ENCODE results near the gene TAL1.
A peak's percentile ranks its signal among the peaks of the same experiment; 100 is the strongest.

Gene TAL1

DNA sequence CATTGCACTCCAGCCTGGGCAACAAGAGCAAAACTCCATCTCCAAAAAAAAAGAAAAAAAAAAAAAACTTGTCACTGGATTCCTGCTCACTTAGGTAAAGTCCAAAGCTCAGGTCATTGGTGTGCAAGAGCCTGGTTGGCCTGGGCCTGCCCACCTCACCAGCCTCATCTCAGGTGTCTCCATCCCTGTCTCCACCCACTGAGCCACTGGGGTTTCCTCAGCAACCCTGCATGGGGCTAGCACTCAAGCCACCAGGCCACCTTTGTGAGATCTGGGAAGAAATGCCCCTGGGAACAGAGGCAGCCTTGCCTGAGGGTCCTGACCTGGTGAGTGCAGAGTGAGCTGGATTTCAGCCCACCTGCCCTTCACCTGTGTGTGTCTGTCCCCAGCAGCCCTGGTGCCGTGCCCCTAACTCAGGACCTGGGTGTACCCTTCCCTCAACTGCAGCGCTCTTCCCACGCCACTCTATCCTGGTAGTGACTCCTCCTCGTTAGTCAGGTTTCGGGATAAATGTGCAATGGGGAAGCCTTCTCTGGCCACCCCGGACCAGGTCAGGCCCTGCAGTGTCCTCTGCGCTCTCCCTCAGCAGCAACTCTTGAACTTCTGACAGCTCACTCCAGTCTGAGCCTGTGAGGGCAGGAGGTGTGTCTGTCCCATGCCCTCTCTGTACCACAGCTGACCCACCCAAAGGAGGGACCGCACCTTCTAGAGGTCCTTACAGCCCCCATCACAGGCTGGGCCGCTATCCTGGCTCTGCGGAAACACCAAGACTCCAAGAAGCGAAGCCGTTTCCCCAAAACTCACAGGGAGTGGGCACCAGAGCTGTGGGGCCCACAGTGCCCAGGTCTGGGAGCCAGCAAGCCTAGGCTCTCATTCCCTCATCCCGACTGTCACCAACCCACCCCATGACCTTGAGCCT, 45.5 kb downstream of the TAL1 start:
- no peak for DNase-seq

DNA sequence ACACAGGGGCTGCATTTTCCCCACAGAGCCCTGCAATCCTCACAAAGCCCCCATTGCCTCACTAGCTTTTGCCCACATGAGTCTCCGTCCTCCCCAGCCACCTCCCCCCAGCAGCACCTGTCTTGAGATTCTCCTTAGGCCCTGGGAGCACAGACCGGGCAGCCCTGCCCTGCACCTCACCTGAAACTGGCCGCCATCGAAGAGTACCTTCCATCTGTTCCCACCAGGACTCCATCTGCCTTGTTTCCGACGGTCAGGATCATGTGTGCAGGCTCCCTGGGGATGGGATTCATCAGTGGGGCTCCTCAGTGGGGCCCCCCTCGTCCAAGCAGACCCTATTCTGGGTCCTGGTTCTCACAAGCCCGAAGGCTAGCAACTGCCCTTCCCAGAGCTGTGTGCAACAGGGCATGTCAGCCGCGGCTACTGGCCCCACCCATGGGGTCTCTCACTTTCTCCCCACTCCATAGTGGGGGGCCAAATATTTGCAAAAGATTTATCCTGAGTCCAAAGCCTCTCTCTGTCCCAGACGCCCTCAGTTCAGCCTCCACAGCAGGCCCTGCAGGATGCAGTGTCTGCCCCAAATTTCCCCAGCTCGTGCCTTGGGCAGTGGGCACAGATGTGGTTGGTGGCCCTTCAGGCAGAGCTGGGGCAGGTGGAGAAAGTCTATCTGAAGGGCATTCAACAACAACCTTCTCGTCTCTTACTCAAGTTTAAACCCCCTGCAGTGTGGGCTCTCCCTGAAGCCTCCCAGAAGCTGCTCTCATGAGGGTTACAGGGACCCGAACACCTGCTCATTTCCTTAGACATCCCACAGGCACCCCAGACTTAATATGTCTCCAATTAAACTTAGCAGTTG, 47.0 kb downstream of the TAL1 start:
- no peak for DNase-seq

DNA sequence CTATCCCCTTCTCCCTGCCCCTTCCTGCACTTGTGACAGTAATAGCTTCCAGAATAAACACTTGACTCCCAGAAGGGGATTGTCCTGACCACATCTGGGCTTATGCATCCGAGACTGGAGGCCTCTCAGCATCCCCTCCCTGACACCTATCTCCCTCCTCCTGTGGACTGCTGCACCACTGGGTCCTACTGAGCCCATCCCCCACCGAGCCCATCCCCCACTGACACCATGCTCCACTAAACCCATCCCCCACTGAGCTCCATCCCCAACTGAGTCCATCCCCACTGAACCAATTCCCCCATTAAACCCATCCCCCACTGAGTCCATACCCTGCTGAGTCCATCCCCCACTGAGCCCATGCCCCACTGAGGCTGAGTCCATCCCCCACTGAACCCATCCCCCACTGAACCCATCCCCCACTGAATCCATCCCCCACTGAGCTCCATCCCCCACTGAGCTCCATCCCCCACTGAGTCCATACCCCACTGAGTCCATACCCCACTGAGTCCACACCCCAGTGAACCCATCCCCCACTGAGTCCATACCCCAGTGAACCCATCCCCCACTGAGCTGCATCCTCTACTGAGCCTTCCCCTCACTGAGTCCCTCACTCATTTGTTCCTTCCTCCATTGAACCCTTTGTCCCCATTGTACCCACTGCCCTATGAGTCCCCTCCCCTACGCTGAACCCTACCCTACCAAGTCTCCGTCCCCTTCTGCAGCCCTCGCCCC, 47.8 kb downstream of the TAL1 start:
- DNase-seq: no peak

DNA sequence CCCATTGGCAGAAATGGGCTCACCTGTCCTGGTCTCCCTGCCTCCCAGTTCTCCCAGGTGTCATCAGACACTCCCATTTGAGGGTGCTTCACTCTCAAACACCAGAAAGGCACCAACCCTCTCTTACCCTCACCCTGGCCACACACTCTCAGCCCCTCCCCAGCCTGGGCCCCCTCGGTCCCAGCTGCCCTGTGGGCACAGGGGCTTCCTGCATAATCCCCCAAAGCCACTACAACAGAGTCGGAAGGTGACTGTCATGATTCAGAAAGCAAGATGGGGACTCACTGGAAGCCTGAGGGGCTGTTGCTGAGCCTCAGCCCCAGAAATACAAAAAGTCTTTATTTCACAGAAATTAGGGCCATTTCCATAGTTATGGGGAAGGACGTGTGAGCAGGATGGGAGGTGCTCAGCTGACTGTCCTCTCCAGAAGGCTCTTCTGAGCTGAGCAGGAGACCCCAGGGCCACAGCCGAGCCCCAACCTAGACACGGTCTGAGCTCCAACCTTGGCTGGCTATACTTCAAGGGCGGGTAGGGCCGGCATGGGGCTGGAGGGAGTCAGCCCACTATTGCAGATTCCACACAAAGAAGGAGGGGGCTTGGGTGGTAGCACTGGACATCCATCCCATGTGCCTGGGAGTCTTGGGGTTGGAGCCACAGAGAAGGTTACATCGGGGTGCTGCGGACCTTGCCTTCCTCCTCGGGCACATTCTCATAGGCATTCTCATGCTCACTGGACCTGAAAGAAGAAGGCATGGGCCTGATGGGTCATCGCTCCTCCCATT, 48.5 kb downstream of the TAL1 start:
- no peak for DNase-seq

DNA sequence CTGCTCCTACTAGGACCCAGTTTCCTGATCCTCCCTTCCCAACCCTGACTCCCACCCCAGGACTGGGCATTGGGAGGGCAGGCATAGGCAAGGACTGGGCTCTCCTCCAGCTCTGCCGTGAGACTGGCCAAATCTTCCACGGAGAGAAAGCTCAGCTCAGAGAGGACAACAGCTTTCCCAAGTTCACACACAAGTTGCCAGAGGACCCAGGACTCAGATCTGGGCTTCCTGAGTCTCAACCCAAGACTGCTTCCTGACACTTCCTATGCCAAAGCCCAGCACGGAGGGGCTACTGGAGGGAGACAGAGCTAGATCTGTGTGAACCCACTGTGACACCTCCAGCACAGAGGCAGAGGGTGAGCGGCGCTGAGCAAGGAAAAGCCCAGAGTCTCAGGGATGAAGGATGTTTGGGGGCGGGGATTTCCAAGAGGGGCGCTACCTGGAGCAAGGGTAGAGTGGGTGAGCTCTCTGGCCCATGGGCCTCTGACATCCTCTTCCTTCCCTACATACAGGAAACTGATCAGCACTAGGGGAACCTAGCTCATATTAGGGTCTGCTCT, 49.3 kb downstream of the TAL1 start:
- no peak for DNase-seq

DNA sequence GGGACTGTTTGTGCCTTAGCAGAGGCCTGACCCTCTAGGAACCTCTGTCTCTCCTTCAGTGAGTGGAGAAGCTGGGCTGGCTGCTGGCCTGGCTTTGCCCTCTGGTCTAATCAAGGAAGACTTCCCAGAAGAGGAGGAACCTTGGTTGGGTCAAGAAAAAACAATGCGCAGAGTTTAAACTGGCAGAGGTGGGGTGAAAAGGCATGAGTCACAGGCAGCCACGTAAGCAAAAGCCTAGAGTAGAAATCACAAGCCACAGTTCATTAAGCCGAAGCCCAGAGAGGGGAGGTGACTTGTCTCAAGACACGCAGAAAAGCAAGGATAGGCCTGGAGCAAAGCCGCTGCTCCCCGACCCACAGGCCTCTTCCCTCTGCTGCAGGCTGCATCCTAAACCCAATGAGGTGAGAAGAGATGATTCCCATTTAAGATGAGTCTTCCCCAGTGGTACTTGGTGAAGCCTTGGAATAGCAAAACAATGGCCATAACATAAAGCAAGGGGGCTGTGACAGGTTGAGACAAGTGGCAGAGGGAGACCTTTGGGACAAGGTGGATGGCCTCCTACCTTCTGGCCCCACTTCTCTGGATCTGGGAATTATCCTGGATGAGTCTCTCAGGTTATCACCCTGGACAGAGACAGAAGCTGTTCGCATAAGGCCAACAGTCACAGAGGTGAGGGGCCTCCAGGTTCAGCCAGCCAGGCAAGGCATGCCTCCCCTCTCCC, 49.9 kb downstream of the TAL1 start:
- DNase-seq: peak; percentile 94

DNA sequence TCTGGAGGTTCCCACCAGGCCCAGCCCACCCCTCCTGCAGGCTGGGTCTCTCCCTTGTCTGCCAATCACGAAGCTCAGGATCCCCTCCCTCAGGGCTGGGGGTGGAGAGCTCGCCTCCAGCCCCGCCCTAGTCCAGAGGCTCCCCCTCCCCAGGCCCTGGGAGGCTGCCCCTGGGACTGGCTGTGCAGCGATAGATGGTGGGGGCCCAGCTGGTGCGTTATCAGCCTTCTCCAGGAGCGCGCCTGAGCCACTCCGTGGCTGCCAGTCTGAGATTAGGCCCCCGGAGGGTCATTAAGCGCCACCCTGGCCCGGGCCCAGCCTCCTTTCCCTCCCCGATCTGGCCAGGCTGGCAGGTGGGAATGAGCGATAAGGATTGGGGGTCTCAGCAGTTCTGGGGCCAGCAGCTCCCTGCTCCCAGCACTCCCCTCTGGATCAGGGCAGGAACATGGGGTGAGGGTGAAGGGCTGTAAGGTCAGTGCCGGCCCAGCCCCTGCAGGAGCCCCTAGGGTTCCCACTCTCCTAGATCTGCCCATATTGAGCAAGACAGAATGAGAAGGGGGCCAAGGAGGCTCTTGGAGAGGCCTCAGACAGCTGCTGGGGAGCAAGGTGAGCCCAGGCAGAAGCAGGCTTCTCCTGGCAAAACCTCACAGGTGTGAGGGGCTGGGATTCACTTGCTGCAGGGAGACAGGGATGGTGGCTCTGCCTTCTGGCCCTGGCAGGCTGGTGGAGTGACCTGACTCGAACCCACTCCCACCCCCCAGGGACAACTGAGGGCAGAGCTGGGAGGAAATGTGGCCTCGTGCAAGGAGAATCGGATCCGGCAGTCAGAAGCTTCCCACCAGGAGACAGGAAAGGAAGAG, 50.7 kb downstream of the TAL1 start:
- peak; percentile 99 for DNase-seq

DNA sequence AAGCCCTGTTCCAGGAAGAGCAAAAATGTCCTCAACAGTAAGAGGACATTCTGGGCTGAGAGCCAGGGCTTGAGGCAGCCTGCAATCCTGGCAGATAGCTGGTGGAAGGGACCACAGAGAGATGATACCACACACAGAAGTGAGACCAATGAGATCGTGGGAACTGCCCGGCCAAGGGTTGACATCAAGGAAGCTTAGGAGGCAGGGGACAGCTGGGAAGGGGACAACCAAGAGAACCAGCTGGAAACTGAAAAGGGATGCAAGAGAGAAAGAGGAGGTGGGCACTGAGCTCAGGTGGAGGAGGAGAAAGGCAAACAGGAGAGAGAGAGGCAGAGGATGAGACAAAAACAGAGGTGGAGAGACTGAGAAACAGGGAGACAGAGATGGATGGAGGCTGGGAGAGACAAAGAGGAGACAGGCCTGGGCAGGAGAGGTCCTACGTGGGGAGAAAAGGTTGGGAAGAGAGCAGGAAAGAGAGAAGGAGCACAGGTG, 51.4 kb downstream of the TAL1 start:
- DNase-seq: peak; percentile 95

DNA sequence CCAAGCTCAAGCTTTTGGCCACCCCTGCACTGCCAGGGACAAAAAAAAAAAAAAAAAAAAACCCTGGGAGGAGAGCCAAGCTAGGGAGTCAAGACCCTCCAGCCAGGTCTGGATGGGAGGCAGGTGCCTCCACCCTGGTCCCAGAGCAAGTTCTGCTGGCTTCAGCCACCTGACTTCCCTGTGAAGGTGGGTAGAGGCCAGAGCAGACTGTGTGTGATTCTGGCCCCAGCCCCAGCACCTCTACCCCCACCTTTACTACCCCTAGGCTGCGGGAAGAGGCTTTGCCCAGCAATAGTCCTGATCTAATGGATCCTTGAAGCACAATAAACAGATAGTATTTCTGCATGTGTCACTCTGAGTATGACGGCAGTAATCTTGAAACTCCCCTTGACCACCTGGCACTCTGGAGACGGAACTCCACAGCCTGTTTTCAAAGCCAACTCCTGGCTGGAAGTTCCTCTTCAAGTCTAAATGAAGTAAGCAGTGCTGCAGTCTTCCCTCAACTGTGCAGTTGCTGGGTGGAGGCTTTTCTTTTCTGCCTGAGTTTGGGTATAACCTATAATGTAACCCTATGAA, 51.9 kb downstream of the TAL1 start:
- no peak for DNase-seq

DNA sequence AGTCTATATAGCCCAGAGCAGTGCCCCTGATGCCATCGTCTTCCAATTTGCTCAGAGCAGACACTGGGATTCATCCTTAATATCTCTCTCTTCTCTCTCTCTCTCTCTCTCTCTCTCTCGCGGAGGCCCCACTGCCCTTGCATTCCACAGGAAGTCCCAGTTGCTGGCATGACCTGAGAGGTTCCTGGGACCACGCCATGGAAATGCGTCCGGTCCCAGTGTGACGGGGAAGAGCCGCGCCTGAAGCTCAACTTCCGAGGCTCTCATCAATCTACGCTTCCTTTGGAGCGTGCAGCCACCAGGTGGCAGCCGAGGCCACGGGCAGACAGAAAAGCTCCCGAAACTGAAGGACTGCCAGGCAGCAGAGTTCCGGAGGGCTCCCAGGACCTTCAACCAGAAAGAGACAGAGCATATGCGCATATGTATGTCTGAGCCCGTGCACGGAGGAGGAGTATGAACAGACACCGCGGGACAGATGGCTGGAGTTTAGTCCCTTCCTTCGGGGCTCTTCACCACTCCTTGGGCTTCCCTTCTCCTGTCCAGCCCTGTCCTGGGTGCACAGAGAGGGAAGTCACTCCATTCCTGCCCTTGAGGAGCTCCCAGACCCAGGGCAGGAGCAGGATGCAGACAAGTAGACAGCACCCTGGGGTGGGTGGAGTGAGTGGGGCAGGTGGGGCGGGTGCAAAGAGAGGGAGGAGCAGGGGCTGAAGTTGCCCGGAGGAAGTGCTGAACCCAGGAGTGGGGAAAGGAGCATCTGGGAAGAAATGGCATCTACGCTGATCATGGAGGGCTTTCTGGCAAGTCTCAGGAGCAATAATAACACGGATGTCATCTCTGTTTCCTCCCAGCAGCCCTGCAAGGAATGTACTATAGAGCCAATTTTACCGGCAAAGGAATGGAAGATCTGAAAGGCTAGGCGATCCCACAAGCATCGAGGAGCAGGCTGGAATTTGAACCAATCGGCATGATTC, 52.7 kb downstream of the TAL1 start:
- DNase-seq: peak; percentile 96

DNA sequence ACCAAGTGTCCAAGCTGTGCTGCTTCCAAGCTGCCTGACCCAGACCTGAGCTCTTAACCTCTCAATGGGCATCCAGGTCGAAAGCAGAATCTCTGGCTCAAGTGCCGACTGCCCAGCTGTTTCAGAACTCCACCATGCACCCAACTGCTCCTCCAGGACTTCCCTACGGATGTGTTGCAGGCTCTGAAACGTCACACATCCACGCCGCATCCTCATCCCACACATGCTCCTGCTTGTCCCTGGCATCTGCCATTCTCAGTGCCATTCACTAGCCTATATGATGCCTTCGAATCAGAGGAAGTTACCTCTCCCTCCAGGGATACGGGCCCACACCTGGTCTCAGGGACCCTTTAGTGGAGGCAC, 53.4 kb downstream of the TAL1 start:
- DNase-seq: no peak

DNA sequence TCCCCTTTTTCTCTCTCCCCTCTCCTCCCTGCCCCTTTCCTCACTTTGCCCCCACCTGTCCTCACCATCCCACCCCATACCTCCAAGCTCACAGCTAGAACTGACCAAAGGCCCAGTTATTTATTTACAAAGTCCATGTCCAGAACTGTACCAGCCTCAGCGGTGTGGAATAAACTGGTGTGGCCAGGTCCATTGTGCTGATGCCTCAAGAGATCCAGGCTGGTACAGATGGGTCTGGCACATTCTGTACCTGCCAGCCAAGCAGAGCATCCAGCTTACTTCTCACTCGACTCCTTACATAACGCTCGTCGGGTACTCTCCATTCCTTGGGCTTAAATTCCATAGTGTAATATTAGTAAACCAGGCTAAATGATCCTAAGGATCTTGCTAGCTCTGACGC, 54.0 kb downstream of the TAL1 start:
- no peak for DNase-seq

DNA sequence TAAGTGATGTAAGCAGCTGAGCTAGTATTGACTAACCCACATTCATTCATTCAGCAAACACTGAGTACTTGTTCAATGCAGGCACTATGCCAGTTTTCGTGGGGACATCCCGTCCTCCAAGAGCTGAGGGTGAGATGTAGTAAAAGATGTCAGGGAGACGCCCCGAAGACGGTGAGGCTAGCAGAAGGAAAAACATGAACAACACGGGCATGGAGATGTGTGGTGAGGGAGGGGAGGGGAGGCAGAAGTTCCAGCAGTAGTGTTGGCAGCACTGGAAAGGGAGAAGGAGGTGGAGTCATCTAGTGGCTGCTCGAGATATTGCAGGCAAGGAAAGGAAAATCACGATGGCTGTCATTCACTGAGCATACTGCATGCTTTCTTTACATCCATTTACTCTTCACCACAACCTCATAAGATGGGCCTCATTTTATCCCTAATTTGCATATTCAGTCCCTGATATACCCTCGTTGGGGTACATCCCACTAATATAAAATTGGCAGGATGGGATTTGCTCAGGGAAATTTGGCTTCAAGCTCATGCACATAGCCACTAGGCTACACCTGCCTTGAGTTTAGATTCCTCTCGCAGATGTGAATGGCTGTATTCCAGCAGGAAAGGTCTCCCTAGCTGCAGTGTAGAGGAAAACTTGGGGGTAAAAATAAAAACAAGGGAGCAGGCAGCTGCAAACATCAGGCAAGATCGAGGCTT, 56.6 kb downstream of the TAL1 start:
- DNase-seq: peak; percentile 75

DNA sequence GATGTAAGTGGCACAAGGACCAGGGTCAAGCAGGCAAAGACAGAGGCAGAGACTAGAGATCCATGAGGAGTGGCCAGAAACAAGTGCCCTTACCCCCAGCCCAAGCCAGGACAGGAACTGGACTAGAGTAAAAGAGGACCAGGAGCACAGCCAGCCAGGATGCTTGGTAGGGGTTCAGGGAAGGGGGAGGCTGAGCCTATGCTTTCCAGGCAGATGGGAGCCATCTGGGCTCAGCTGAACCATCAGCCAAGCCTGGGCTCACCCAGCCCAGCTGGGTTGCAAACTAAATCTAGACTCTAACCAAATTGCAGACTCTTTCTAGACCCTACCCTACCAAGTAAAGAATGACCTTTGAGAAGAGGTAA, 57.4 kb downstream of the TAL1 start:
- DNase-seq: no peak

DNA sequence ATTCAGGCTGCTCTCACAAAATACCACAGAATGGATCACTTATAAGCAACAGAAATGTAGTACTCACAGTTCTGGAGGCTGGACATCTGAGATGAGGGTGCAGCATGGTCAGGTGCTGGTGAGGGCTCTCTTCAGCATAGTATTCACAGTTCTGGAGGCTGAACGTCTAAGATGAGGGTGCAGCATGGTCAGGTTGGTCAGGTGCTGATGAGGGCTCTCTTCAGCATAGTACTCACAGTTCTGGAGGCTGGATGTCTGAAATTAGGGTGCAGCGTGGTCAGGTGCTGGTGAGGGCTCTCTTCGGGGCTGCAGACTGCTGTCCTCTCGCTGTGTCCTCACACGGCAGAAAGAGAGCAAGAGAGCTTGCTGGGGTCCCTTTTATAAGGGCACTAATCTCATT, 59.2 kb downstream of the TAL1 start:
- DNase-seq: no peak
